Glomerular visceral epithelial cell (primary cell): ENCODE data around the gene PLCXD1.
"Not testable (repeated sequence)": the region's sequence is repeated elsewhere in the genome, so short reads cannot be mapped to it uniquely, and the experiment has no call there.

ENCODE experiments used
- DNase-seq: peaks from one replicate; pipeline ENCODE4 v3.0.0-alpha.2; 2016; ENCODE audit errors: extremely low spot score

PLCXD1 gene

DNA sequence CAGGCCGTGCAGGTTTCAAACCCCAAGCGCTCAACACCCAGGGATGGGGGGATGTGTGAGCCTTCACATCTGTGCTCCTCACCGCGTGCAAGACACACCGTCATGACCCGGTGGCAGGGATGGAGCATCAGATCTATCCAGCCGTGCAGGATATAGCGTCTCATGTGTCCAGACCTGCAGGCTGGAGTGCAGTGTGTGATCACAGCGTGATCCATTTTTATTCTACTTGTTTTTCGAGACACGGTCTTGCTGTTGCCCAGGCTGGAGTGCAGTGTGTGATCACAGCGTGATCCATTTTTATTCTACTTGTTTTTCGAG is 70.1 kb downstream of the PLCXD1 start:
- DNase-seq, result not testable (repeated sequence)

DNA sequence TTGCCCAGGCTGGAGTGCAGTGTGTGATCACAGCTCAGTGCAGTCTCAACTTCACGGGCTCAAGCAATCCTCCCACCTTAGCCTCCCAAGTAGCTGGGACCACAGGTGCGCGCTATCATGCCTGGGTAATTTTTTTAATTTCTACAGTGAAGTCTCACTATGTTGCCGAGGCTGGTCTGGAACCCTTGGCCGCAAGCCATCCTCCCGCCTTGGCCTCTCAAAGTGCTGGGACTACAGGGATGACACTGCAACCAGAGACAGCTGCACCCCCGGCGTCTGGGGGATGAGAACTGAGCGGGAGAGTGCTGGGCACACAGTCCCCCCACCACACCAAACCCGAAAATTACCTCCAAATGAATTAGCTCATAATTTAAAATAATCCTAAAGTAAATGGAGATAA is 70.6 kb downstream of the PLCXD1 start:
- no peak for DNase-seq

GRCh38 chrX:352181-352580 is 71.0 kb downstream of the PLCXD1 start:
- no peak for DNase-seq

GRCh38 chrX:352582-353314 is 71.6 kb downstream of the PLCXD1 start:
- no peak for DNase-seq
